Measurements from ENCODE around the gene HFM1. TPM values are rescaled to one million over a fixed set of nuclear protein-coding genes. Genes with fewer than 3 reads are reported as not detected.

HFM1 gene
- 0.32 TPM in 1 of 2 replicates, not detected in the other for total RNA-seq

GRCh38 chr1:91404151-91405012, at the start of gene HFM1:
Gene HFM1, minus strand, starts transcription at chr1:91404837. Its CDS starts 3,755 bp downstream, at chr1:91401082.

Other genes starting within 250 kb of the HFM1 start
- 5.8 and 7.9 TPM in 2 replicates for gene CDC7, start 96.0 kb upstream of the HFM1 start, total RNA-seq